ENCODE results near the gene FBXW5.

DNA sequence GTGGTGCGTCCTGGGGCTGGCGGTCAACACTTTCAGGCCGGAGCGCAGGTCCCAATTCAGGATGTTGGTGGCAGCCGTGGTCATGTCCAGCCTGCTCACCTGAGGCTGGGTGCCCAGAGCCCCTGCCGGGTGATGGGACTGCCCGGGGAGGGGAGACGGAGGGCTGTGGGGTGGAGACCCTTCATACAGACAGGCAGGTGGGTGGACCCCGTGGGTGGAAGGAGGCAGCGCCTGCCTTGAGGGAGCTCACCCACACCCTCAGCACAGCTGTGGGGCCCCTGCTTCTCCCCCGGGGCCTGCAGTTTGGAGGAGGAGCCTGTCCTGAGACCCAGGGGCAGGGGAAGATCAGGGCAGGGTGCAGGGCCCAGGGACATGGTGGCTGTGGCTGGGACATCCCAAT is 25.8 kb upstream of the FBXW5 start:
- TF ChIP-seq, protein P1, sequence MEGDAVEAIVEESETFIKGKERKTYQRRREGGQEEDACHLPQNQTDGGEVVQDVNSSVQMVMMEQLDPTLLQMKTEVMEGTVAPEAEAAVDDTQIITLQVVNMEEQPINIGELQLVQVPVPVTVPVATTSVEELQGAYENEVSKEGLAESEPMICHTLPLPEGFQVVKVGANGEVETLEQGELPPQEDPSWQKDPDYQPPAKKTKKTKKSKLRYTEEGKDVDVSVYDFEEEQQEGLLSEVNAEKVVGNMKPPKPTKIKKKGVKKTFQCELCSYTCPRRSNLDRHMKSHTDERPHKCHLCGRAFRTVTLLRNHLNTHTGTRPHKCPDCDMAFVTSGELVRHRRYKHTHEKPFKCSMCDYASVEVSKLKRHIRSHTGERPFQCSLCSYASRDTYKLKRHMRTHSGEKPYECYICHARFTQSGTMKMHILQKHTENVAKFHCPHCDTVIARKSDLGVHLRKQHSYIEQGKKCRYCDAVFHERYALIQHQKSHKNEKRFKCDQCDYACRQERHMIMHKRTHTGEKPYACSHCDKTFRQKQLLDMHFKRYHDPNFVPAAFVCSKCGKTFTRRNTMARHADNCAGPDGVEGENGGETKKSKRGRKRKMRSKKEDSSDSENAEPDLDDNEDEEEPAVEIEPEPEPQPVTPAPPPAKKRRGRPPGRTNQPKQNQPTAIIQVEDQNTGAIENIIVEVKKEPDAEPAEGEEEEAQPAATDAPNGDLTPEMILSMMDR (IDR thresholded peaks at IDR 0.05), result no peak
- TF ChIP-seq POLR2A (IDR thresholded peaks at IDR 0.05), result no peak

All from uterus (tissue), 2 donors.